Measurements from ENCODE around the gene TGIF2.
A peak's percentile ranks its signal among the peaks of the same experiment; 100 is the strongest.

The TGIF2 gene

GRCh38 chr20:36542516-36543183, 30.7 kb upstream of the TGIF2 start:
- Histone ChIP-seq H3K4me3 (ENCODE audit: low read depth, low read length) (no peak overlapping the region), H3K27ac (peak overlapping the region; percentile 63), H3K27me3 (ENCODE audit: control insufficient read depth, insufficient read depth, low read length) (no peaks in the 10 kb centered on the region), H2AFZ (no peak overlapping the region), H3K4me1 (peaks cover 14% of the 10 kb centered on the region), H3K79me2 (peaks cover 2% of the 10 kb centered on the region), H3K4me2 (ENCODE audit: low read length) (no peak overlapping the region), H3K36me3 (ENCODE audit: control insufficient read depth, insufficient read depth, low read length) (no peaks in the 10 kb centered on the region), H3K9ac (no peak overlapping the region), H3K9me3 (ENCODE audit: control insufficient read depth, low read length) (no peaks in the 10 kb centered on the region)
- TF ChIP-seq CTCF (IDR thresholded peaks at IDR 0.05), result no peak

GRCh38 chr20:36543184-36544133, 29.9 kb upstream of the TGIF2 start:
- H3K27me3 ChIP-seq (ENCODE audit: control insufficient read depth, insufficient read depth, low read length), result no peaks in the 10 kb centered on the region
- H3K9ac ChIP-seq, result no peak overlapping the region
- H3K4me2 ChIP-seq (ENCODE audit: low read length), result no peak overlapping the region
- H3K9me3 ChIP-seq (ENCODE audit: control insufficient read depth, low read length), result no peaks in the 10 kb centered on the region
- no peak overlapping the region for H2AFZ ChIP-seq
- no peak for TF ChIP-seq CTCF (IDR thresholded peaks at IDR 0.05)
- no peak overlapping the region for H3K4me3 ChIP-seq (ENCODE audit: low read depth, low read length)
- peaks cover 14% of the 10 kb centered on the region for H3K4me1 ChIP-seq
- peaks cover 2% of the 10 kb centered on the region for H3K79me2 ChIP-seq
- peak overlapping the region; percentile 21 for H3K27ac ChIP-seq
- no peaks in the 10 kb centered on the region for H3K36me3 ChIP-seq (ENCODE audit: control insufficient read depth, insufficient read depth, low read length)

- H3K79me2 ChIP-seq, result peaks cover 2% of the 10 kb centered on the region
- H3K27ac ChIP-seq, result peak overlapping the region; percentile 21
- no peak overlapping the region for H3K4me3 ChIP-seq (ENCODE audit: low read depth, low read length)
- peaks cover 14% of the 10 kb centered on the region for H3K4me1 ChIP-seq
- H3K9ac ChIP-seq, result no peak overlapping the region
- no peak overlapping the region for H2AFZ ChIP-seq
- TF ChIP-seq CTCF (IDR thresholded peaks at IDR 0.05), result no peak
- H3K9me3 ChIP-seq (ENCODE audit: control insufficient read depth, low read length), result no peaks in the 10 kb centered on the region
- H3K36me3 ChIP-seq (ENCODE audit: control insufficient read depth, insufficient read depth, low read length), result no peaks in the 10 kb centered on the region
- H3K4me2 ChIP-seq (ENCODE audit: low read length), result no peak overlapping the region
- no peaks in the 10 kb centered on the region for H3K27me3 ChIP-seq (ENCODE audit: control insufficient read depth, insufficient read depth, low read length)
Observed at GRCh38 chr20:36544134-36545018, 29.0 kb upstream of the TGIF2 start.

GRCh38 chr20:36546111-36546736, 27.2 kb upstream of the TGIF2 start:
- no peaks in the 10 kb centered on the region for H3K36me3 ChIP-seq (ENCODE audit: control insufficient read depth, insufficient read depth, low read length)
- H3K79me2 ChIP-seq, result peaks cover 2% of the 10 kb centered on the region
- H3K27ac ChIP-seq, result no peak overlapping the region
- no peaks in the 10 kb centered on the region for H3K27me3 ChIP-seq (ENCODE audit: control insufficient read depth, insufficient read depth, low read length)
- H3K9ac ChIP-seq, result no peak overlapping the region
- H3K4me1 ChIP-seq, result peaks cover 14% of the 10 kb centered on the region
- no peaks in the 10 kb centered on the region for H3K9me3 ChIP-seq (ENCODE audit: control insufficient read depth, low read length)
- H3K4me3 ChIP-seq (ENCODE audit: low read depth, low read length), result no peak overlapping the region
- H3K4me2 ChIP-seq (ENCODE audit: low read length), result no peak overlapping the region
- H2AFZ ChIP-seq, result no peak overlapping the region
- TF ChIP-seq CTCF (IDR thresholded peaks at IDR 0.05), result no peak

All from parathyroid adenoma (tissue), 2 donors.